ENCODE results near the gene AKR1D1. TPM values are rescaled to one million over a fixed set of nuclear protein-coding genes. Genes with fewer than 3 reads are reported as not detected.
A peak's percentile ranks its signal among the peaks of the same experiment; 100 is the strongest.

The AKR1D1 gene
- total RNA-seq, 1 experiment from 2014 or later, result 0.10 TPM

DNA sequence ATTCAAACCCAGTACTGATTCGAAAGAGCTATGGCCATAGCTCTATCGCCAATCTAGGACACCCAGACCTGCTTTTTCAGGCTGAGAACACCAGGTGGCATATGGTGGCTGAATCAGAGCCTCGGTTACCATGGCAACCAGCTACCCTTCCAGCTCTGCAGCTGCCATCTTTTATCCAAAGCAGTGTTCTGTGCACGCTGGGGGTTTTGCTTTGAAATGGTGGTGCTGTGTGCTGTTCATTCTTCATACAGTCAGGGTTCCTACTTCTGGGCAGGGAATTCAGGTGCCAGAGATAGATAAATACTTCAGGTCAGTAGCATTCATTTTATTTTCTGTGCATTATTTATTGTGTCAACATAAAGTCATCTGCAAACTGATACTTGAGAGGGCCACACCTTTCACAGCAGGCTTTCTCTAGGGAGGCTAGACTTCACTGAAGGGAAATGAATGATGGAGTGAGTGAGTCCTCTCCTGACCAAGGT lies 85.4 kb downstream of the AKR1D1 start:
- Histone ChIP-seq H3K4me1 (ENCODE audit: control insufficient read depth in 1 of 2, insufficient read depth in 2 of 2, low read length in 2 of 2) (peaks cover 0 to 8% of the 10 kb centered on the region in 2 experiments; a peak in 2 of 4 replicates), H3K4me2 (ENCODE audit: low read length) (peak overlapping the region; percentile 55), H2AFZ (ENCODE audit: low read depth, low read length, poor library complexity, severe bottlenecking) (peak overlapping the region; percentile 86), H3K36me3 (ENCODE audit: control insufficient read depth in 1 of 2, insufficient read depth in 2 of 2, low read length in 2 of 2) (no peaks in the 10 kb centered on the region), H3K9me2 (ENCODE audit: insufficient read depth) (no peaks in the 10 kb centered on the region), H4K20me1 (ENCODE audit: insufficient read depth) (no peaks in the 10 kb centered on the region), H3K79me2 (ENCODE audit: insufficient read depth, low read length) (no peaks in the 10 kb centered on the region), H3K27me3 (ENCODE audit: insufficient read depth, low read length) (no peaks in the 10 kb centered on the region), H3K9me3 (ENCODE audit: control insufficient read depth in 1 of 2, insufficient read depth in 1 of 2, low read depth in 1 of 2, low read length in 2 of 2) (peaks cover 0 to 10% of the 10 kb centered on the region in 2 experiments; a peak in 1 of 4 replicates), H3K9ac (ENCODE audit: low read length) (no peak overlapping the region), H3K27ac (ENCODE audit: low read depth, low read length) (no peak overlapping the region), H3K4me3 (replicated peaks in 1 of 2; ENCODE audit: low read depth in 1 of 2, low read length in 2 of 2) (0 out of 4 replicates have a peak overlapping the region, but pooled peaks of 1 of the 2 experiments have one; percentile 15)
- DNase-seq (ENCODE audit: low read depth, low spot score), result peak; percentile 85
- BruUV-seq (replicated peaks), result no TSS peak
- TF ChIP-seq YY1 (IDR thresholded peaks at IDR 0.05; ENCODE audit: extremely low read depth, insufficient replicate concordance, low read depth, low read length) (peak; percentile 86), ZFX (IDR thresholded peaks at IDR 0.05) (no peak), SRF (IDR thresholded peaks at IDR 0.05; ENCODE audit: low read depth) (no peak), RAD21 (IDR thresholded peaks at IDR 0.05; ENCODE audit: low read depth) (peak; percentile 86), TCF7L2 (IDR thresholded peaks at IDR 0.05; ENCODE audit: borderline replicate concordance, extremely low read depth, insufficient read depth, insufficient read length) (no peak), ZNF274 (IDR thresholded peaks at IDR 0.05; ENCODE audit: low read depth, low read length) (no peak), CBX3 (IDR thresholded peaks at IDR 0.05; ENCODE audit: low read depth) (peak; percentile 57; the same call in 1 of the 2 replicates), EGR1 (IDR thresholded peaks at IDR 0.05; ENCODE audit: low read depth) (no peak), SP1 (IDR thresholded peaks at IDR 0.05; ENCODE audit: low read depth) (no peak)
- TF ChIP-seq, protein P1, sequence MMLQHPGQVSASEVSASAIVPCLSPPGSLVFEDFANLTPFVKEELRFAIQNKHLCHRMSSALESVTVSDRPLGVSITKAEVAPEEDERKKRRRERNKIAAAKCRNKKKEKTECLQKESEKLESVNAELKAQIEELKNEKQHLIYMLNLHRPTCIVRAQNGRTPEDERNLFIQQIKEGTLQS (IDR thresholded peaks at IDR 0.05), result no peak
- TF ChIP-seq, protein P2, sequence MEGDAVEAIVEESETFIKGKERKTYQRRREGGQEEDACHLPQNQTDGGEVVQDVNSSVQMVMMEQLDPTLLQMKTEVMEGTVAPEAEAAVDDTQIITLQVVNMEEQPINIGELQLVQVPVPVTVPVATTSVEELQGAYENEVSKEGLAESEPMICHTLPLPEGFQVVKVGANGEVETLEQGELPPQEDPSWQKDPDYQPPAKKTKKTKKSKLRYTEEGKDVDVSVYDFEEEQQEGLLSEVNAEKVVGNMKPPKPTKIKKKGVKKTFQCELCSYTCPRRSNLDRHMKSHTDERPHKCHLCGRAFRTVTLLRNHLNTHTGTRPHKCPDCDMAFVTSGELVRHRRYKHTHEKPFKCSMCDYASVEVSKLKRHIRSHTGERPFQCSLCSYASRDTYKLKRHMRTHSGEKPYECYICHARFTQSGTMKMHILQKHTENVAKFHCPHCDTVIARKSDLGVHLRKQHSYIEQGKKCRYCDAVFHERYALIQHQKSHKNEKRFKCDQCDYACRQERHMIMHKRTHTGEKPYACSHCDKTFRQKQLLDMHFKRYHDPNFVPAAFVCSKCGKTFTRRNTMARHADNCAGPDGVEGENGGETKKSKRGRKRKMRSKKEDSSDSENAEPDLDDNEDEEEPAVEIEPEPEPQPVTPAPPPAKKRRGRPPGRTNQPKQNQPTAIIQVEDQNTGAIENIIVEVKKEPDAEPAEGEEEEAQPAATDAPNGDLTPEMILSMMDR (IDR thresholded peaks at IDR 0.05 in 2 of 3, conservative IDR thresholded peaks at IDR 0.05 in 1 of 3; ENCODE audit: borderline replicate concordance in 1 of 3, insufficient read depth in 1 of 3, low read depth in 2 of 3, low read length in 2 of 3), result peak; percentile 66 to 78 (median 74)
- TF ChIP-seq, protein P3, sequence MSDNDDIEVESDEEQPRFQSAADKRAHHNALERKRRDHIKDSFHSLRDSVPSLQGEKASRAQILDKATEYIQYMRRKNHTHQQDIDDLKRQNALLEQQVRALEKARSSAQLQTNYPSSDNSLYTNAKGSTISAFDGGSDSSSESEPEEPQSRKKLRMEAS (IDR thresholded peaks at IDR 0.05), result no peak
- ATAC-seq, result peak; percentile 98
- RAD21 ChIA-PET (ENCODE audit: low non-redundant PET in 1 of 2, low total read pairs in 2 of 2, uncharacterized antibody in 2 of 2, unreplicated experiment in 2 of 2), result interaction anchor here (1.0 to 2.4 kb wide), 3 partner anchors 18 to 577 kb away, joined by 3 to 18 read pairs (median 7); no protein-coding TSS in a partner anchor
- intact Hi-C loops (cut with micrococcal nuclease), result loop anchor here (1.0 to 10.0 kb wide), 3 partner anchors 257 to 704 kb away; no protein-coding TSS in a partner anchor
- POLR2A ChIA-PET, result interaction anchor here (0.7 kb wide), 1 partner anchor 577 kb away, joined by 3 read pairs; no protein-coding TSS in a partner anchor
- CTCF ChIA-PET, result interaction anchor here (0.7 to 3.3 kb wide), 8 partner anchors 9 to 914 kb away, joined by 3 to 96 read pairs (median 4); no protein-coding TSS in a partner anchor
